CD14-positive monocyte (primary cell): Measurements from ENCODE around the gene TRIM16. TPM values are rescaled to one million over a fixed set of nuclear protein-coding genes. Genes with fewer than 3 reads are reported as not detected.
"Not testable (repeated sequence)": the region's sequence is repeated elsewhere in the genome, so short reads cannot be mapped to it uniquely, and the experiment has no call there.

ENCODE experiments used
- DNase-seq, 3 donors: peaks; one replicate each; pipeline ENCODE4 v3.0.0-alpha.2; 2011 to 2022
- H2AFZ ChIP-seq: 2 replicates; pipeline ENCODE4 v1.6.0; 2012; ENCODE audit warnings: mild to moderate bottlenecking, low read depth, low read length, inconsistent platforms; ENCODE audit not compliant: insufficient read depth, poor library complexity, severe bottlenecking
- H3K27ac ChIP-seq, 2 donors: 1 replicate in 1 of 2; 2 replicates in 1 of 2; pipeline ENCODE4 v1.5.1; 2012 to 2013; ENCODE audit warnings: low read length in 2 of 2, control low read depth in 1 of 2, inconsistent platforms in 1 of 2, low read depth in 1 of 2, mild to moderate bottlenecking in 1 of 2
- H3K27me3 ChIP-seq, 2 donors: one replicate each; pipeline versions ENCODE4 v1.6.0 to v1.6.1; 2011 to 2013; ENCODE audit warnings: low read length in 2 of 2; ENCODE audit not compliant: control insufficient read depth in 2 of 2, insufficient read depth in 2 of 2
- H3K36me3 ChIP-seq, 2 donors: replicated peaks in 1 of 2; 1 replicate in 1 of 2; 2 replicates in 1 of 2; pipeline versions ENCODE4 v1.5.1 to v1.6.1; 2012 to 2013; ENCODE audit warnings: low read length in 2 of 2, control low read depth in 1 of 2, inconsistent platforms in 1 of 2, mild to moderate bottlenecking in 1 of 2; ENCODE audit not compliant: insufficient read depth in 2 of 2, control insufficient read depth in 1 of 2
- H3K4me1 ChIP-seq, 2 donors: 1 replicate in 1 of 2; 2 replicates in 1 of 2; pipeline versions ENCODE4 v1.5.1 to v1.6.1; 2012 to 2013; ENCODE audit warnings: low read length in 2 of 2, control low read depth in 1 of 2, inconsistent platforms in 1 of 2, mild to moderate bottlenecking in 1 of 2, moderate library complexity in 1 of 2; ENCODE audit not compliant: insufficient read depth in 2 of 2, control insufficient read depth in 1 of 2
- H3K4me2 ChIP-seq: replicated peaks from 2 replicates; pipeline ENCODE3; 2012; ENCODE audit warnings: low read length, moderate library complexity, mild to moderate bottlenecking; ENCODE audit not compliant: poor library complexity, severe bottlenecking; ENCODE audit errors: extremely low read depth
- H3K4me3 ChIP-seq, 3 experiments: fragments of 200-600 bp in 1 of 3; sonication (generic) in 1 of 3; replicated peaks in 1 of 3; 1 replicate in 2 of 3; 2 replicates in 1 of 3; pipeline ENCODE4 v1.5.1; 2011 to 2013; ENCODE audit warnings: low read length in 3 of 3, mild to moderate bottlenecking in 3 of 3, control low read depth in 2 of 3, low read depth in 2 of 3, inconsistent platforms in 1 of 3, moderate library complexity in 1 of 3
- H3K79me2 ChIP-seq: 2 replicates; pipeline ENCODE4 v1.6.0; 2012; ENCODE audit warnings: mild to moderate bottlenecking, control low read depth, inconsistent platforms, low read length, moderate library complexity; ENCODE audit not compliant: insufficient read depth
- H3K9ac ChIP-seq: 2 replicates; pipeline ENCODE4 v1.6.0; 2017; ENCODE audit warnings: low read length, mild to moderate bottlenecking; ENCODE audit not compliant: insufficient read depth, poor library complexity, severe bottlenecking
- H3K9me3 ChIP-seq, 2 donors: replicated peaks in 1 of 2; 1 replicate in 1 of 2; 2 replicates in 1 of 2; pipeline versions ENCODE4 v1.5.1 to v1.6.1; 2012 to 2013; ENCODE audit warnings: low read length in 2 of 2, control low read depth in 1 of 2; ENCODE audit not compliant: control insufficient read depth in 1 of 2, insufficient read depth in 1 of 2
- H4K20me1 ChIP-seq: 2 replicates; pipeline ENCODE4 v1.6.0; 2012; ENCODE audit warnings: mild to moderate bottlenecking, low read length, control low read depth, moderate library complexity; ENCODE audit not compliant: insufficient read depth
- H3K27ac Mint-ChIP-seq, 7 donors: one replicate each; pipeline ENCODE4 v1.8.0; 2020; ENCODE audit warnings: mild to moderate bottlenecking in 7 of 7, mixed read lengths in 7 of 7, moderate library complexity in 6 of 7, inconsistent platforms in 2 of 7
- H3K27me3 Mint-ChIP-seq, 3 donors: one replicate each; pipeline ENCODE4 v1.8.0; 2021 to 2022; ENCODE audit warnings: low read depth in 3 of 3, mild to moderate bottlenecking in 3 of 3, mixed read lengths in 3 of 3, moderate library complexity in 3 of 3, inconsistent platforms in 1 of 3
- H3K36me3 Mint-ChIP-seq, 2 donors: one replicate each; pipeline ENCODE4 v1.8.0; 2020; ENCODE audit warnings: mixed read lengths in 2 of 2, inconsistent platforms in 1 of 2, mild to moderate bottlenecking in 1 of 2
- H3K4me1 Mint-ChIP-seq: one replicate; pipeline ENCODE4 v1.8.0; 2020; ENCODE audit warnings: mild to moderate bottlenecking, mixed read lengths
- H3K4me3 Mint-ChIP-seq, 2 donors: one replicate each; pipeline ENCODE4 v1.8.0; 2020; ENCODE audit warnings: mild to moderate bottlenecking in 2 of 2, mixed read lengths in 2 of 2, moderate library complexity in 1 of 2
- H3K9me3 Mint-ChIP-seq, 7 donors: one replicate each; pipeline ENCODE4 v1.8.0; 2020 to 2022; ENCODE audit warnings: mixed read lengths in 7 of 7, mild to moderate bottlenecking in 6 of 7, moderate library complexity in 6 of 7, inconsistent platforms in 2 of 7
- CTCF ChIP-seq: fragments of 200-600 bp; IDR thresholded peaks from one replicate; pipeline ENCODE4 v1.8.0; 2022; ENCODE audit warnings: antibody characterized with exemption, mild to moderate bottlenecking
- WGBS: methylation state at CpG from one replicate; pipeline ENCODE4 v1.1.5; 2013; ENCODE audit warnings: missing lambda C conversion rate; ENCODE audit not compliant: insufficient coverage; 5-methylcytosine and 5-hydroxymethylcytosine counted together
- intact Hi-C, 2 donors: fragments of 100-400 bp; cut with micrococcal nuclease; formaldehyde crosslinking; loops; one replicate each; pipeline versions ENCODE4 v1.15.0 to v1.15.1; 2023
- polyA plus RNA-seq, 3 donors: library from polyadenylated mRNA; depleted of rRNA in 1 of 3; unstranded in 2 of 3; stranded (reverse) in 1 of 3; fragments of 300-500 nt in 2 of 3; fragments of >200 nt in 1 of 3; fragmentation: Illumina TruSeq in 2 of 3; gene quantifications; 1 replicate in 2 of 3; 2 replicates in 1 of 3; pipeline ENCODE4 v1.2.3, GENCODE V29; 2012 to 2021

The TRIM16 gene
- polyA plus RNA-seq, 3 donors, result 2.9 to 6.3 (median 4.6) TPM

GRCh38 chr17:15648386-15648785 is 35.7 kb downstream of the TRIM16 start:
- H2AFZ ChIP-seq, result no peak overlapping the region
- H3K4me3 Mint-ChIP-seq, result no peak overlapping the region
- H3K36me3 ChIP-seq, result no peaks in the 10 kb centered on the region
- H3K36me3 Mint-ChIP-seq, result no peaks in the 10 kb centered on the region
- no peak for TF ChIP-seq CTCF
- no peak for DNase-seq
- no peaks in the 10 kb centered on the region for H3K27me3 Mint-ChIP-seq
- H3K4me2 ChIP-seq, result no peak overlapping the region
- no peaks in the 10 kb centered on the region for H4K20me1 ChIP-seq
- no peak overlapping the region for H3K9ac ChIP-seq
- intact Hi-C loops, result no loop called here
- H3K27ac Mint-ChIP-seq, result peak overlapping the region in 2 of 7 donors; percentile 17 to 62
- no peak overlapping the region for H3K4me3 ChIP-seq
- peaks cover 17 to 25% of the 10 kb centered on the region in 2 donors for H3K4me1 ChIP-seq
- H3K4me1 Mint-ChIP-seq, result peaks cover 27% of the 10 kb centered on the region
- no peaks in the 10 kb centered on the region for H3K79me2 ChIP-seq
- no peak overlapping the region for H3K27ac ChIP-seq
- no peaks in the 10 kb centered on the region for H3K9me3 ChIP-seq
- H3K9me3 Mint-ChIP-seq, result no peaks in the 10 kb centered on the region
- no peaks in the 10 kb centered on the region for H3K27me3 ChIP-seq
- 90% methylated on average over 5 of the region's 5 CpGs for WGBS

GRCh38 chr17:15645942-15646312 is 38.2 kb downstream of the TRIM16 start:
- H3K9me3 ChIP-seq, H3K36me3 Mint-ChIP-seq, H3K4me2 ChIP-seq, H3K9me3 Mint-ChIP-seq, H3K27ac Mint-ChIP-seq, H3K27me3 Mint-ChIP-seq, H2AFZ ChIP-seq, H3K4me3 Mint-ChIP-seq, H4K20me1 ChIP-seq, intact Hi-C loops, H3K27ac ChIP-seq, H3K4me3 ChIP-seq, H3K79me2 ChIP-seq, H3K36me3 ChIP-seq, H3K9ac ChIP-seq, H3K27me3 ChIP-seq: not testable (repeated sequence)
- no CpG with 5 or more reads among the region's 5 CpGs for WGBS
- peaks cover 12 to 13% of the 10 kb centered on the region in 2 donors for H3K4me1 ChIP-seq
- peak in 1 of 3 donors; percentile 38 for DNase-seq
- peaks cover 18% of the 10 kb centered on the region for H3K4me1 Mint-ChIP-seq

- H3K36me3 ChIP-seq, H3K27me3 ChIP-seq, H3K36me3 Mint-ChIP-seq, H3K4me3 Mint-ChIP-seq, H3K27ac ChIP-seq, intact Hi-C loops, H3K9ac ChIP-seq, H3K27me3 Mint-ChIP-seq, H3K9me3 ChIP-seq, H4K20me1 ChIP-seq, H2AFZ ChIP-seq, H3K79me2 ChIP-seq, H3K27ac Mint-ChIP-seq, H3K4me2 ChIP-seq, H3K4me3 ChIP-seq, H3K9me3 Mint-ChIP-seq, H3K4me1 ChIP-seq: not testable (repeated sequence)
- 95% methylated on average over 3 of the region's 10 CpGs for WGBS
- H3K4me1 Mint-ChIP-seq, result peaks cover 12% of the 10 kb centered on the region
- DNase-seq, result peak in 1 of 3 donors; percentile 16
These were observed 38.8 kb downstream of the TRIM16 start for GRCh38 chr17:15645099-15645941.
